ENCODE results near the gene RCBTB2. TPM values are rescaled to one million over a fixed set of nuclear protein-coding genes. Genes with fewer than 3 reads are reported as not detected.
A peak's percentile ranks its signal among the peaks of the same experiment; 100 is the strongest.

RCBTB2 gene
- total RNA-seq, 4 donors from 2014 or later = 5.2 to 8.1 (median 6.1) TPM

- Histone ChIP-seq H3K27ac (peak overlapping the region; percentile 58 to 75 (median 66)), H3K36me3 (no peaks in the 10 kb centered on the region), H3K9me3 (no peaks in the 10 kb centered on the region), H3K27me3 (no peaks in the 10 kb centered on the region), H3K4me1 (peaks cover 0 to 10% (median 0%) of the 10 kb centered on the region in 4 donors), H3K4me3 (no peak overlapping the region)
- intact Hi-C loops (cut with DNase I; ENCODE audit: low total_unique reads) = no loop called here
- 83 to 94% methylated on average over 13 to 14 of the region's 14 CpGs for WGBS, 2 donors (ENCODE audit: low coverage in 1 of 2)
- in situ Hi-C loops (cut with MboI; ENCODE audit: low pct_ligation_motif_present in 1 of 4, low pct_unique_long_range_greater_than_20kb in 1 of 4, low sequenced_read_pairs in 3 of 4) = no loop called here
- no peak for TF ChIP-seq POLR2AphosphoS5 (IDR thresholded peaks at IDR 0.05)
- TF ChIP-seq POLR2A (IDR thresholded peaks at IDR 0.05) = no peak
- no peak for TF ChIP-seq CTCF (IDR thresholded peaks at IDR 0.05)
- no peak for TF ChIP-seq EP300 (IDR thresholded peaks at IDR 0.05; ENCODE audit: low read depth)
- no peak for DNase-seq
These were observed 26.7 kb downstream of the RCBTB2 start for GRCh38 chr13:48506092-48506701.

DNA sequence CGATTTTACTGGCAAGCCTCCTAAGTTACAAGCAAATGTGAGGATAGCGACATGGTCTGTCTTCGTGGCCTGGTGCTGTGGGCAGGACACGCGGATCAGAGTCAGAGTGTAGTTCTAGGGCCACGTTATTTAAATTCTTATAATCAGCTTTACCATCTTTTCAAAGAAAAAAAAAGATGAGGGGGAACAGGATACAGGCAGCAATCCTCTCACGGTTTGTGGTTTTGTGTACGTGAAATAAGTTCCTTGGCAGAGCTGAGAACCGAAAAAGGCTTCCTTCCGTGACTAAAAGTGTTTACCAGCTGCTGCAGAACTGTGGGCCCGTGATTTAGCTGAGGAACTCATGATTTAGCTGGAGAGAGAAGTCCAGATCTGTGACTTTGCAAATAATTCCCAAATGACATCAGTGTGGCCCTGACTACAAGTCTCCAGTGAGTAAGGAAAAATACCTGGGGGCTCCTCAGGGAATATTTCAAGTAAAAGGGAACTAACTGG lies 27.2 kb downstream of the RCBTB2 start:
- H3K36me3 ChIP-seq = no peaks in the 10 kb centered on the region
- H3K4me3 ChIP-seq = no peak overlapping the region
- in situ Hi-C loops (cut with MboI; ENCODE audit: low pct_ligation_motif_present in 1 of 4, low pct_unique_long_range_greater_than_20kb in 1 of 4, low sequenced_read_pairs in 3 of 4) (no loop called here), intact Hi-C loops (cut with DNase I; ENCODE audit: low total_unique reads) (no loop called here)
- peak overlapping the region; percentile 58 to 75 (median 66) for H3K27ac ChIP-seq
- TF ChIP-seq POLR2AphosphoS5 (IDR thresholded peaks at IDR 0.05) (no peak), EP300 (IDR thresholded peaks at IDR 0.05; ENCODE audit: low read depth) (peak; percentile 51)
- peaks cover 0 to 10% (median 0%) of the 10 kb centered on the region in 4 donors for H3K4me1 ChIP-seq
- WGBS, 2 donors (ENCODE audit: low coverage in 1 of 2) = 54 to 59% methylated on average over 11 of the region's 11 CpGs
- peak; percentile 41 for DNase-seq
- H3K27me3 ChIP-seq = no peaks in the 10 kb centered on the region
- no peaks in the 10 kb centered on the region for H3K9me3 ChIP-seq

GRCh38 chr13:48505012-48505411 lies 27.9 kb downstream of the RCBTB2 start:
- intact Hi-C loops (cut with DNase I; ENCODE audit: low total_unique reads) = no loop called here
- no peaks in the 10 kb centered on the region for H3K27me3 ChIP-seq
- in situ Hi-C loops (cut with MboI; ENCODE audit: low pct_ligation_motif_present in 1 of 4, low pct_unique_long_range_greater_than_20kb in 1 of 4, low sequenced_read_pairs in 3 of 4) = no loop called here
- H3K4me3 ChIP-seq = no peak overlapping the region
- 88 to 92% methylated on average over 2 to 4 of the region's 4 CpGs for WGBS, 2 donors (ENCODE audit: low coverage in 1 of 2)
- H3K9me3 ChIP-seq = no peaks in the 10 kb centered on the region
- TF ChIP-seq POLR2AphosphoS5 (IDR thresholded peaks at IDR 0.05) = no peak
- no peaks in the 10 kb centered on the region for H3K36me3 ChIP-seq
- peaks cover 0 to 10% (median 0%) of the 10 kb centered on the region in 4 donors for H3K4me1 ChIP-seq
- no peak for DNase-seq
- peak overlapping the region; percentile 58 to 75 (median 66) for H3K27ac ChIP-seq

GRCh38 chr13:48504606-48505005 lies 28.3 kb downstream of the RCBTB2 start:
- no peaks in the 10 kb centered on the region for H3K27me3 ChIP-seq
- intact Hi-C loops (cut with DNase I; ENCODE audit: low total_unique reads) (no loop called here), in situ Hi-C loops (cut with MboI; ENCODE audit: low pct_ligation_motif_present in 1 of 4, low pct_unique_long_range_greater_than_20kb in 1 of 4, low sequenced_read_pairs in 3 of 4) (no loop called here)
- H3K36me3 ChIP-seq = no peaks in the 10 kb centered on the region
- TF ChIP-seq POLR2A (IDR thresholded peaks at IDR 0.05) (no peak), POLR2AphosphoS5 (IDR thresholded peaks at IDR 0.05) (no peak), EP300 (IDR thresholded peaks at IDR 0.05; ENCODE audit: low read depth) (no peak)
- no peak overlapping the region for H3K4me3 ChIP-seq
- DNase-seq = no peak
- 97 to 100% methylated on average over 3 to 8 of the region's 8 CpGs for WGBS, 2 donors (ENCODE audit: low coverage in 1 of 2)
- peak overlapping the region in 3 of 4 donors; percentile 14 to 74 (median 58) for H3K27ac ChIP-seq
- H3K9me3 ChIP-seq = no peaks in the 10 kb centered on the region
- H3K4me1 ChIP-seq = peaks cover 0 to 10% (median 0%) of the 10 kb centered on the region in 4 donors

GRCh38 chr13:48502601-48503319 lies 30.1 kb downstream of the RCBTB2 start:
- no peaks in the 10 kb centered on the region for H3K36me3 ChIP-seq
- H3K9me3 ChIP-seq = no peaks in the 10 kb centered on the region
- in situ Hi-C loops (cut with MboI; ENCODE audit: low pct_ligation_motif_present in 1 of 4, low pct_unique_long_range_greater_than_20kb in 1 of 4, low sequenced_read_pairs in 3 of 4) (no loop called here), intact Hi-C loops (cut with DNase I; ENCODE audit: low total_unique reads) (no loop called here)
- H3K4me1 ChIP-seq = peaks cover 0 to 10% (median 0%) of the 10 kb centered on the region in 4 donors
- H3K4me3 ChIP-seq = no peak overlapping the region
- TF ChIP-seq EP300 (IDR thresholded peaks at IDR 0.05; ENCODE audit: low read depth) (no peak), POLR2AphosphoS5 (IDR thresholded peaks at IDR 0.05) (no peak), POLR2A (IDR thresholded peaks at IDR 0.05) (no peak), CTCF (IDR thresholded peaks at IDR 0.05) (no peak)
- 89 to 93% methylated on average over 17 to 19 of the region's 19 CpGs for WGBS, 2 donors (ENCODE audit: low coverage in 1 of 2)
- H3K27ac ChIP-seq = no peak overlapping the region
- no peaks in the 10 kb centered on the region for H3K27me3 ChIP-seq
- no peak for DNase-seq
